Endometrium (tissue), 2 donors: ENCODE results near the gene CCSER1.

Experiments used
- FAIRE-seq: peaks from 2 replicates; lab custom pipeline; 2012; peaks lifted over from hg19 to GRCh38; lab: Jason Lieb, UNC
- donor health status: control.
- donor health status: control.

The CCSER1 gene

GRCh38 chr4:90127223-90127705 is at the start of gene CCSER1:
CCSER1 (plus strand) TSS chr4:90127394.
- FAIRE-seq, result no peak

GRCh38 chr4:90078440-90078839 is 48.8 kb upstream of the CCSER1 start:
- no peak for FAIRE-seq

- FAIRE-seq, result no peak
Measured at GRCh38 chr4:90080116-90080515, 47.1 kb upstream of the CCSER1 start.

- FAIRE-seq, result no peak
Measured at GRCh38 chr4:90081432-90082144, 45.6 kb upstream of the CCSER1 start.

GRCh38 chr4:90082449-90082848 is 44.7 kb upstream of the CCSER1 start:
- no peak for FAIRE-seq

GRCh38 chr4:90084277-90084966 is 42.8 kb upstream of the CCSER1 start:
- no peak for FAIRE-seq

GRCh38 chr4:90084967-90085295 is 42.3 kb upstream of the CCSER1 start:
- FAIRE-seq, result no peak

- FAIRE-seq, result no peak
Measured at GRCh38 chr4:90093526-90093925, 33.7 kb upstream of the CCSER1 start.

- FAIRE-seq, result no peak
Measured at GRCh38 chr4:90095000-90095399, 32.2 kb upstream of the CCSER1 start.

GRCh38 chr4:90099812-90100211 is 27.4 kb upstream of the CCSER1 start:
- FAIRE-seq, result no peak

- FAIRE-seq, result no peak
Measured at GRCh38 chr4:90103991-90104390, 23.2 kb upstream of the CCSER1 start.

GRCh38 chr4:90105274-90105673 is 21.9 kb upstream of the CCSER1 start:
- FAIRE-seq, result no peak

GRCh38 chr4:90112715-90113114 is 14.5 kb upstream of the CCSER1 start:
- FAIRE-seq, result no peak

GRCh38 chr4:90113881-90114457 is 13.2 kb upstream of the CCSER1 start:
- FAIRE-seq, result no peak

- no peak for FAIRE-seq
Measured at GRCh38 chr4:90118527-90119195, 8.5 kb upstream of the CCSER1 start.

- FAIRE-seq, result no peak
Measured at GRCh38 chr4:90120037-90120436, 7.2 kb upstream of the CCSER1 start.

- FAIRE-seq, result peak; percentile 12
Measured at GRCh38 chr4:90120815-90121214, 6.4 kb upstream of the CCSER1 start.

- FAIRE-seq, result peak; percentile 29
Measured at GRCh38 chr4:90121676-90122354, 5.4 kb upstream of the CCSER1 start.

GRCh38 chr4:90122355-90122748 is 4.8 kb upstream of the CCSER1 start:
- no peak for FAIRE-seq

GRCh38 chr4:90124276-90124675 is 2.9 kb upstream of the CCSER1 start:
- FAIRE-seq, result no peak

- FAIRE-seq, result no peak
Measured at GRCh38 chr4:90126805-90127204, 389 bp upstream of the CCSER1 start.

GRCh38 chr4:90127706-90128345 is 632 bp downstream of the CCSER1 start:
- FAIRE-seq, result no peak
